ENCODE data around the gene NUP107.
A peak's percentile ranks its signal among the peaks of the same experiment; 100 is the strongest.
"Not testable (repeated sequence)": the region's sequence is repeated elsewhere in the genome, so short reads cannot be mapped to it uniquely, and the experiment has no call there.

Gene NUP107

DNA sequence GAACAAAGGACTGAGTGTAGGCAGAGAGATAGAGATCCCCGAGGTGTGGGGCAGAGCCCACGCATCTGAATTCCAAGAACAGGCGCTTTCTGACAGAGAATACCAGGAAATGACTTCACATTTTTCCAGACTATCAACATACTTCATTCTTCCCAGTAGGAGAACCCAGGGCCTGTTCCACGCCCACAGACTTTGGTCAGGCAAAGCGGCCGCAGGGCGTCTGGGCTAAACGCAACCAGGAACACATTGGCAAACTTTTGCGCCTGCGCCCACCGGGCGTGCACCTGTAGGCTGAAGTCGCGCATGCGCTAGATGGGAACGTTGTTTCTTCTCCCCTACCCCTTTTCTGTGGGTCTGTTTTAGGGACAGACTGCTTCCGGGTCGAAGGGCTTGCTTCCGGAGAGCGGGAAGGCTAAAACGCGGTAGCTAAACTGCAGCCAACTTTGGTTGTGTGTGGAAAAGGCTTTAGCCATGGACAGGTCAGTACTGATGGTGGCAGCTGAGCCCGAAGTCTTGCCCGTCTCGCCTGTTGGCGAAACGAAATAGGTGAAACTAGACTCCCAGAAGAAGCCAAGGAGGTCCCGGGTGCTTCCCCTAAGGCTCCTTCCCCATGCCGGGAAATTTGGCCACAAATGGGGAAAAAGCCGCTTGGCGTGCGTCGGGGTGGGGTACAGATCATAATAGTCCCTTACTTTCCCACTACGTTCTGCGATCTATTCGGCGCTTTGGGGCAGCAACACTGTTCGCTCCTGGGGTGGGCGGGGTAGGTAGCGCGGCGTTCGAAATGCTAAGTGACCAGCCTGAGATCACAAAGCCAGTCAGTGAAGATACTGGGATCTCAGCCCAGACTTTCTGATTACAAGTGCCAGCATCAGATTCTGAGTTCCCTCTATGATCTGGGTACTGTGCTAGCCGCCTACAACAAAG is at the start of gene NUP107:
TSS of gene NUP107 (plus strand) at position 384 of the 927 bp plus-strand sequence. CDS start at position 472, 88 bp downstream.
- peak within 1 kb of the TSS; percentile 94 for H3K27ac Mint-ChIP-seq
- no peaks in the 10 kb centered on the region for H3K27me3 Mint-ChIP-seq
- H3K4me1 Mint-ChIP-seq = peaks cover 3% of the 10 kb centered on the region
- peaks cover 6% of the 10 kb centered on the region for H3K36me3 Mint-ChIP-seq
- DNase-seq (ENCODE audit: low spot score in 2 of 2) (peak; percentile 95), ATAC-seq (ENCODE audit: low read depth) (peak; percentile 96)
- no peaks in the 10 kb centered on the region for H3K9me3 Mint-ChIP-seq
- H3K4me3 Mint-ChIP-seq = peak within 1 kb of the TSS; percentile 93

DNA sequence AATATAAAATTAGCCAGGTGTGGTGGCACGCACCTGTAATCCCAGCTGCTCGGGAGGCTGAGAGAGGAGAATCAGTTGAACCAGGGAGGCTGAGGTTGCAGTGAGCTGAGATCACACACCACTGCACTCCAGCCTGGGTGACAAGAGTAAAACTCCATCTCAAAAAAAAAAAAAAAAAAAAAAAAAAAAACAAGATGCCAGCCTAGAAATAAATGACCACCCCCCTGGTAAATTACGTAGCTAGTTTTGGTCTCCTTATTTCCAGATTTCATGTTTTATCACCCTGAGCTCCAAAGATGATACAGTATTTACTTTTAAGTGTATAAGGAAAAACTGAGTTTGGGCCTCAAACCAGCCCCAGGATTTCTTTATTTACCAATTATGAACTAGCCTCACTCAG is 49.3 kb upstream of the NUP107 start:
- H3K9me3 Mint-ChIP-seq; ATAC-seq (ENCODE audit: low read depth); H3K27ac Mint-ChIP-seq; DNase-seq (ENCODE audit: low spot score in 2 of 2); H3K36me3 Mint-ChIP-seq; H3K27me3 Mint-ChIP-seq: not testable (repeated sequence)
- Mint-ChIP-seq H3K4me1 (peaks cover 47% of the 10 kb centered on the region), H3K4me3 (peak overlapping the region; percentile 24)

DNA sequence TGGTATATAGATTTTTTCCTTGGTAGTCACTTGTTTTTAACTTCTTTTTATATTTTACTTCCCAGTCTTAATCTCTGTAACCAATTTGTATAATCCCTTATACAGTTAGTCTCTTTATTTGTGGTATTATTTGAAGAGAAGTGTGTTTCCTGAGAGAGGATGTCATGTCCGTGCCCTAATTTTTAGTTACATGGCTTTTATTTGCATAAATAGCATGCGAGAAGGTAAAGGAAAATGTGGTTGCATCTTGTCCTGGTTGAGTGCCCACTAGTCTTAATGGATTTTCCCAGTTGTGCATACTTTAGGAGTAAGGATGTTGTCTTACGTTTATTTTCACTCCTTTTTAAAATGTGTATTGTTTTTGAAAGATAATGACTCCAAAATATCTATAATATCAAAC is 48.6 kb upstream of the NUP107 start:
- H3K9me3 Mint-ChIP-seq = no peaks in the 10 kb centered on the region
- H3K27ac Mint-ChIP-seq = peak overlapping the region; percentile 9
- H3K27me3 Mint-ChIP-seq = no peaks in the 10 kb centered on the region
- ATAC-seq (ENCODE audit: low read depth) = peak; percentile 19
- H3K4me3 Mint-ChIP-seq = peak overlapping the region; percentile 35
- no peak for DNase-seq (ENCODE audit: low spot score in 2 of 2)
- H3K4me1 Mint-ChIP-seq = peaks cover 45% of the 10 kb centered on the region
- peaks cover 5% of the 10 kb centered on the region for H3K36me3 Mint-ChIP-seq

DNA sequence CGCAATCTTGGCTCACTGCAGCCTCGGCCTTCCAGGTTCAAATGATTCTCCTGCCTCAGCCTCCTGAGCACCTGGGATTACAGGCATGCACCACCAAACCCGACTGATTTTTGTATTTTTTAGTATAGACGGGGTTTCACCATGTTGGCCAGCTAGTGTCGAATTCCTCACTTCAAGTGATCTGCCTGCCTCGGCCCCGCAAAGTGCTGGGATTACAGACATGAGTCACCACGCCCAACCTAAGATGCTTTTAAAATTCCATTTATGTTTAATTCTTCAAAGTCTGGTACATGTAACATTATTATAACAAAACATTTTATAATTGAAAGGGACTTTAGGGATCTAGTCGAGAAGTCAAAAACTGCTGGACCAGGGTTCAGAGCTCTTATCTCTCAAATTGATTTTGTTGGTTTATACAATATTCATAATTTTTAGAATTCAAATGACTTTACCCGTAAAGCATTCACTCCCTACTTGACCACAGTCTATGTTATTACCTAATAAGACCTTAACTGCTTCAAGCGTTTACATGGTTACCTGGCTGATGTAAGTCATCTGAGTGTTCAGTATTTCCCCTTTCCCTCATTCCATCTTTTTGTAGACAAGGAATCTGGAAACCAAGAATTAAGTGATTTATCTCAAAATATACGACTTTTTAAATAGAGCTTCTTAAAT is 47.9 kb upstream of the NUP107 start:
- H3K36me3 Mint-ChIP-seq = peaks cover 5% of the 10 kb centered on the region

DNA sequence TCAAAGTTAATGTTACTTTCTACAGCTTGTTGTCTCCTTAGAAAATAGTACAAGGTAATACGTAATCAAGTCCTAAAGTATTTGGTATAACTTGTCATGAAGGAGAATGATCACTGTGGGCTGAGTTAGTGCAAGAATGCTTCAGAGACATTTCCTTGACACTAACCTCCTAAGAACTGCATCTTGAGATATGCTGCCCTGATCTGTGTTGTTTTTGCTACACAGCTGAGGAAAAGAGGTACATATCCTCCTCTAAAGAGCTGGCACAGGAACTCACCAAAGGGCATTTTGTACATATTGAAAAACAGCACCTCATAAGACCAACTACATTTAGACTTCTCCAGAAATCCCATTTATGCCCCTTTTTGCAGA is 47.4 kb upstream of the NUP107 start:
- Mint-ChIP-seq H3K27me3 (no peaks in the 10 kb centered on the region), H3K4me1 (peaks cover 35% of the 10 kb centered on the region), H3K36me3 (peaks cover 3% of the 10 kb centered on the region), H3K9me3 (no peaks in the 10 kb centered on the region), H3K4me3 (no peak overlapping the region), H3K27ac (peak overlapping the region; percentile 9)
- no peak for ATAC-seq (ENCODE audit: low read depth)
- no peak for DNase-seq (ENCODE audit: low spot score in 2 of 2)

More for the DNA sequence above, 47.9 kb upstream of the NUP107 start:
- no peaks in the 10 kb centered on the region for H3K9me3 Mint-ChIP-seq
- H3K27me3 Mint-ChIP-seq = no peaks in the 10 kb centered on the region
- DNase-seq (ENCODE audit: low spot score in 2 of 2) = no peak
- no peak for ATAC-seq (ENCODE audit: low read depth)
- peaks cover 39% of the 10 kb centered on the region for H3K4me1 Mint-ChIP-seq
- peak overlapping the region; percentile 9 for H3K27ac Mint-ChIP-seq
- peak overlapping the region; percentile 44 for H3K4me3 Mint-ChIP-seq

DNA sequence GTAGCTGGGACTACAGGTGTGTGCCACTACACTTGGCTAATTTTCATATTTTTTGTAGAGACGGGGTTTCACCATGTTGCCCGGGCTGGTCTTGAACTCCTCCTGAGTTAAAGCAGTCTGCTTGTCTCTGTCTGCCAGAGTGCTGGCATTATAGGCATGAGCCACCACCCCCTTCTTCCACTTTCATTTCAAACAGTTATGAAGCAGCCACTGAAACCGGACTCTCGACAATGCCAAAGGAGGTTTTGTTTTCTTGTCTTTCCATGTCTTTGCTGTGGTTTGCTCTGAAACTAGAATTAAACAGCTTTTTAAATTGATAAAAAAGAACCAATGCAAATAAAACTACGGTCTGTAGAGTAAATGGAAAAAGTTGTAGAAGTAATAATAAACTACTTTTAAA is 45.6 kb upstream of the NUP107 start:
- Mint-ChIP-seq H3K9me3 (no peaks in the 10 kb centered on the region), H3K27me3 (no peaks in the 10 kb centered on the region), H3K27ac (peak overlapping the region; percentile 85), H3K36me3 (peaks cover 5% of the 10 kb centered on the region), H3K4me1 (peaks cover 36% of the 10 kb centered on the region), H3K4me3 (peak overlapping the region; percentile 63)
- peak; percentile 91 for ATAC-seq (ENCODE audit: low read depth)
- peak in 1 of 2 donors; percentile 26 for DNase-seq (ENCODE audit: low spot score in 2 of 2)

DNA sequence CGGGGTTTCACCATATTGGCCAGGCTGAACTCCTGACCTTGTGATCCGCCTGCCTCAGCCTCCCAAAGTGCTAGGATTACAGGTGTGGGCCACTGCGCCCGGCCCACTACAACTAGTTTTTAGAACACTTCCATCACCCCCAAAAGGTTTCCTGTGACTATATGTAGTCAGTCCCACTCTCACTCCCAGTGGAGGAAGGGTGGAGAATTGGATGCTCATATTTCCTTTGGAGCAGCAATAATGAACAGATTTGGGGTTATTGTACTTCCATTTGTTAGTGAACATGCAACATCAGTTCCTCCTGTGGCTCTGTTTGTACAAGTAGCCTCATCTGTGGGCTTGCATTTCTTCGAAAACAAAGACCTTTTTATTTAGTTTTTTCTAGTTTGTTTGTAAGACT is 40.3 kb upstream of the NUP107 start:
- H3K4me1 Mint-ChIP-seq = peaks cover 26% of the 10 kb centered on the region
- peaks cover 7% of the 10 kb centered on the region for H3K36me3 Mint-ChIP-seq
- DNase-seq (ENCODE audit: low spot score in 2 of 2) (no peak), ATAC-seq (ENCODE audit: low read depth) (no peak)
- peak overlapping the region; percentile 65 for H3K27ac Mint-ChIP-seq
- H3K9me3 Mint-ChIP-seq = no peaks in the 10 kb centered on the region
- no peak overlapping the region for H3K4me3 Mint-ChIP-seq
- no peaks in the 10 kb centered on the region for H3K27me3 Mint-ChIP-seq

DNA sequence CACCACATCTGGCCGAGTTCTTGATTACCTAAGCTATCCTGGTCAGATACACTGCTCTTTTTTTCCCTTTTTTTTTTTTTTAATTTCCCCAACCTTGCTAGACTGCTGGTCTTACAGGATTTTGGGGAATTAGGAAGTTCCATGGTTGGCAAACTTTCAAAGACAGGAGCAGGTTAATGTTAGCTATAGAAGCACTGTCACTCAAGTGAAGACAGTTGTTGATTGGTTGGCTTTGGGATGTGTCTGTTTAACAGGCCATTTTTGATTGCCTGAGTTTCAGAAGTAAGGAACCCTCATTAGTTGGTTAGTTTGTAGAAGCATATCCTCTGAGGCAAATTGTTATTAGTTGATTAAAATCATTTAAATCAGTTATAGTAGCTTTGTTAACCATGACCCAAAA is 39.3 kb upstream of the NUP107 start:
- Mint-ChIP-seq H3K4me3 (no peak overlapping the region), H3K9me3 (no peaks in the 10 kb centered on the region), H3K4me1 (peaks cover 17% of the 10 kb centered on the region), H3K27ac (peak overlapping the region; percentile 70), H3K27me3 (no peaks in the 10 kb centered on the region), H3K36me3 (peaks cover 5% of the 10 kb centered on the region)
- DNase-seq (ENCODE audit: low spot score in 2 of 2) (no peak), ATAC-seq (ENCODE audit: low read depth) (no peak)

DNA sequence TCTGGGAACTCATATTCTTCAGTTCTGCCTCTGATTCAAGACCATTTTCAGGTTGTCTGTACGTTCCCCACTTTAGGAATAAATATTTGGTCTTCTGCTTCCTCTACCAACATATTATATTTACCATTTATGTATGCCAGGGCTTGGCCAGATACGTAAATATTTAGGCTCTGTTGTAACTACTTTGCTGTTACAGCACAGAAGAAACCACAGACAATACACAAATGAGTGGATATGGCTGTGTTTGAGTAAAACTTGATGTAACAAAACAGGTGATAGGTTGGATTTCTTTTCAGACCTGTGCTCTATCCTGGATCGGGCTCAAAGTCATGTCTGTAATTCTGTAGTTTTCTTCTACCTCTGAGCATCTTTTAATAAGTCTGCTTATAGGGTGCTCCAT is 38.6 kb upstream of the NUP107 start:
- Mint-ChIP-seq H3K27ac (peak overlapping the region; percentile 70), H3K4me3 (no peak overlapping the region), H3K9me3 (no peaks in the 10 kb centered on the region), H3K4me1 (peaks cover 15% of the 10 kb centered on the region), H3K27me3 (no peaks in the 10 kb centered on the region), H3K36me3 (peaks cover 5% of the 10 kb centered on the region)
- ATAC-seq (ENCODE audit: low read depth) = no peak
- no peak for DNase-seq (ENCODE audit: low spot score in 2 of 2)

DNA sequence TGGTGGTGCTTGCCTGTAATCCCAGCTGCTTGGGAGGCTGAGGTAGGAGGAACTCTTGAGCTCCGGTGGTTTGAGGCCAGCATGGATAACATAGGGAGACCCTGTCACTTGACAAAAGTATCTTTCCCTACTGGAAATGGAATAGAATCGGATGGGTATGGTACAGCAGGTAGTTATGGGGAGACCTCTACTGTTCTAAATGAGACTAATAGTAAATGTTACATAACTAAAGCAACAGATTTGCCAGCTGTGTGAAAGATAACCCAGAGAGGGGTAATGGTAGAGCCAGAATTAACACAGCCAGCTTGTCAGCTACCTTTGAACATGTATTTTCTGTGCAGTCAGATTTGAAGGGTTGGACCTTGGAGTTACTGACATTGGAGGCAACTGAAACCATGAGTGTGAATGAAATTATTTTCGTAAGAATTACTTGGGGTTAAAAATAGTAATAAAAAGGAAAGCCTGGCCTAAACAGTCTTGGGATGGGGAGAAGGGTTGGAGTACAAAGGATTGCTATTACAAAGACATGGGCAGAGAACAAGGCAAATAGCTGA is 21.7 kb upstream of the NUP107 start:
- Mint-ChIP-seq H3K27ac (peak overlapping the region; percentile 80), H3K36me3 (no peaks in the 10 kb centered on the region), H3K4me3 (no peak overlapping the region), H3K9me3 (no peaks in the 10 kb centered on the region), H3K4me1 (peaks cover 7% of the 10 kb centered on the region), H3K27me3 (no peaks in the 10 kb centered on the region)
- no peak for ATAC-seq (ENCODE audit: low read depth)
- DNase-seq (ENCODE audit: low spot score in 2 of 2) = no peak

DNA sequence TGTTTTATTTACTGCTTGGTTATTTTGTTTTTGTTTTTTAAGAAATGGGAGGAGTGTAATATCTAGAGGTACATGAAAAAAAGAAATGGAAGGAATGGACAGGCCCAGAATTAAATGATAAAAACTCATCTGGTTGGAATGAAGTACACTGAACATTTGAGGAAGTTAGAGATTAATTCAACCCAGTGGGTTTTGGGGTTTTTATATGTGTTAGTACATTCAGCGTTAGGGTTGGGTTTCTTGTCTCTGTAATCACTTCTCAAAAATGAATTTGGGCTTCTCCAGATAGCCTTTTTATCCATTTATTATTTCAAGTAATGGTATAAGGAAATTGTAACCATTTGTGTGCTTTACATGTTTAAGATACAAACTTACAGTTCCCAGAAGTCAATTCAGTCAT is 19.5 kb upstream of the NUP107 start:
- no peaks in the 10 kb centered on the region for H3K27me3 Mint-ChIP-seq
- H3K9me3 Mint-ChIP-seq = no peaks in the 10 kb centered on the region
- no peak overlapping the region for H3K27ac Mint-ChIP-seq
- DNase-seq (ENCODE audit: low spot score in 2 of 2) (no peak), ATAC-seq (ENCODE audit: low read depth) (no peak)
- no peaks in the 10 kb centered on the region for H3K36me3 Mint-ChIP-seq
- peaks cover 9% of the 10 kb centered on the region for H3K4me1 Mint-ChIP-seq
- no peak overlapping the region for H3K4me3 Mint-ChIP-seq

DNA sequence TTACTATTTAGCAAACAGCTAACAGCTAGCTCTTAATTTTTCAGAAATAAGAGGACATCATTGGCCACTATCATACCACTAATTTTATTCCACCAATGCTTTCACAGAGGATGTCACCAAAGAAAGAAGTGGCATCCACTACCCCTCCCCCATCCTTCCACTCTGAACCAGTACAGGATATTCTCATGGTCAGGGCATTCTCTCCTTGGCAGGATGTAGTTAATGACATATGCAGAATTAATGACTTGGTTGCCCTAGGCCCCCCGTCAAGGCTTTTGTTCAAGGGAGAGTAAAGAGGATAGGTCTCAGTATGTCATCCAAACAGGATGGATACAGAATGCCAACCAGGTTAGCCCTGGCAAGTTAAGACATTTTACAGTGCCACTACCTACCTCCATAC is 18.9 kb upstream of the NUP107 start:
- H3K27ac Mint-ChIP-seq = no peak overlapping the region
- H3K4me1 Mint-ChIP-seq = peaks cover 9% of the 10 kb centered on the region
- no peak overlapping the region for H3K4me3 Mint-ChIP-seq
- no peaks in the 10 kb centered on the region for H3K27me3 Mint-ChIP-seq
- no peak for DNase-seq (ENCODE audit: low spot score in 2 of 2)
- H3K36me3 Mint-ChIP-seq = no peaks in the 10 kb centered on the region
- no peaks in the 10 kb centered on the region for H3K9me3 Mint-ChIP-seq
- ATAC-seq (ENCODE audit: low read depth) = no peak

DNA sequence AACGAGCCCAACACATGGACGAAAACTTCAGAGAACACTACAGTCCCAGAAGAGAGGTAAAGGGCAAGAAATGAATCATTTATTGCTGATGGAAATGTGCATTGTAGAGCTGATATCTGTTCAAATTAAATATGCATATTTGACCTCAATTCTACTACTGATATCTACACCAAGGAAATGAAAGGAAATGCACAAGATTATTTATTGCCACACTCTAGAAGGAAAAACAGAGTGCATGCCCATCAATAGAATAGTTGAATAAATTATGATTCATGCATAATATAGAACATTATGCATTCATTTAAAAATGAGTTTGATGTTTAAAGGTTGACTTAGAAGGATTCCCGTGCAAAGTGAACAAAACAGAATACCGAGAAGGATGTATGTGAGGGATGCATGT is 15.6 kb upstream of the NUP107 start:
- Mint-ChIP-seq H3K27ac (no peak overlapping the region), H3K4me1 (peaks cover 4% of the 10 kb centered on the region), H3K36me3 (no peaks in the 10 kb centered on the region), H3K9me3 (no peaks in the 10 kb centered on the region), H3K27me3 (no peaks in the 10 kb centered on the region), H3K4me3 (no peak overlapping the region)
- no peak for ATAC-seq (ENCODE audit: low read depth)
- no peak for DNase-seq (ENCODE audit: low spot score in 2 of 2)

DNA sequence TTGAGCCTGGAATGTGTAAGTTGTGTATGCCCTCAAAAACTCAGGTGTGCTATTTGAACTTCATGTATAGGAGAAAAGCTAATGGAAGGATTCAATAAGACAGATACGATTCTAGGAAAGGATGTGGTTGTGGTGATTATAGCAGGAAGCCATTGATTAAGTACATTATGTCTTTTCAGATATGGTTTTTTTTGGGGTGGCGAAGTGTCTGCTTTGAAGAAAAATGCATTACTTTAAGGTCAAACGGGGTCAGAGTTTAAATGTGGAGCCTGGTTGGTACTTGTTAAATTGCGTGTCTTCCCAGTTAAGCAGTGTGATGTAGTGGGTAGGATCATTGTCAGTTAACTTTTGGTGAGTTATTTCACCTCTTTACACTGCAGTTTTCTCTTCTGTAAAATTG is 13.0 kb upstream of the NUP107 start:
- peaks cover under 1% of the 10 kb centered on the region for H3K36me3 Mint-ChIP-seq
- no peak for DNase-seq (ENCODE audit: low spot score in 2 of 2)
- H3K4me1 Mint-ChIP-seq = peaks cover 2% of the 10 kb centered on the region
- H3K4me3 Mint-ChIP-seq = no peak overlapping the region
- no peak for ATAC-seq (ENCODE audit: low read depth)
- no peak overlapping the region for H3K27ac Mint-ChIP-seq
- no peaks in the 10 kb centered on the region for H3K9me3 Mint-ChIP-seq
- no peaks in the 10 kb centered on the region for H3K27me3 Mint-ChIP-seq

All from memory B cell (primary cell).